Astrocyte of the spinal cord (primary cell): ENCODE results near the gene ANHX.
"Not testable (repeated sequence)": the region's sequence is repeated elsewhere in the genome, so short reads cannot be mapped to it uniquely, and the experiment has no call there.

Experiments used
- DNase-seq: peaks from one replicate; pipeline ENCODE4 v3.0.0; 2011; ENCODE audit warnings: low read depth, low spot score
- H3K4me3 ChIP-seq: 2 replicates; pipeline ENCODE4 v1.5.1; 2011; ENCODE audit warnings: low read depth, mild to moderate bottlenecking, low read length, moderate library complexity
- in situ Hi-C: cut with HindIII; loops from 2 replicates; pipeline ENCODE4 v1.10.0; 2017; ENCODE audit warnings: low sequenced_read_pairs
- TF ChIP-seq, protein P1 (sequence below): IDR thresholded peaks from 2 replicates; pipeline ENCODE4 v1.5.1; 2012; ENCODE audit warnings: low read depth, mild to moderate bottlenecking, low read length, inconsistent platforms

Gene ANHX

DNA sequence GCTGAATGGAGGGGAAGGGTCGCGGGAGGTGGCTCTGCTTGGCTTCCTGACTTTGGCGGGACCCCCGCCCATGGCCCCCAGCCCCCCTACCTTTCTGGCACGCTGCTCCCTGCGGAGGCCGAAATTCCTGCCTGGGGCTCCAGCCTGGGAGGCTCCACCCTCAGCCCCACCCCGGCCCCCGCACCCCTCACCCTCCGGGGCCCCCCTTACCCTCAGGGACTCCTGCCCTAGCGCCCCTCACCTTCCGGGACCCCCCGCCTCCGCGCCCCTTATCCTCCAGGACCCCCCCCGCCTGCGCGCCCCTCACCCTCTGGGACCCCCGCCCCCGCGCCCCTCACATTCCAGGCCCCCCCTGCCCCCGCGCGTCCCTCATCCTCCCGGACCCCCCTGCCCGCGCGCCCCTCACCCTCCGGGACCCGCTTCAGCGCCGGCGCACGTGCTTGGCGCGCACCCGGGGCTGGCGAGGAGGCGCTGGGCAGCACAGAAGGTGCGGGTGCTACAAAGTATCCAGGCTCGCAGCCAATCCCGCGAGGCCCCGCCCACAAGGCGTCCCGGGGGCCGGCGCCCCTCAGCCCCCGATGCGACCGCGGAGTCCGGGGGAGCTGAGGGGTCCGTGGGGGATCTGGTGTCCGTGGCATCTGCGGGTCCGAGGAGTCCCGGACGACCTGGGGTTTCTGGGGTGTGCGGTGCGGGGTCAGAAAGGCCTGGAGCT is at the start of gene ANHX:
Gene ANHX, minus strand, starts transcription at position 477 of the 712 bp plus-strand sequence. CDS start 1,521 bp downstream, outside the sequence.
- in situ Hi-C loops, result no loop called here
- DNase-seq, result no peak
- TF ChIP-seq, protein P1, sequence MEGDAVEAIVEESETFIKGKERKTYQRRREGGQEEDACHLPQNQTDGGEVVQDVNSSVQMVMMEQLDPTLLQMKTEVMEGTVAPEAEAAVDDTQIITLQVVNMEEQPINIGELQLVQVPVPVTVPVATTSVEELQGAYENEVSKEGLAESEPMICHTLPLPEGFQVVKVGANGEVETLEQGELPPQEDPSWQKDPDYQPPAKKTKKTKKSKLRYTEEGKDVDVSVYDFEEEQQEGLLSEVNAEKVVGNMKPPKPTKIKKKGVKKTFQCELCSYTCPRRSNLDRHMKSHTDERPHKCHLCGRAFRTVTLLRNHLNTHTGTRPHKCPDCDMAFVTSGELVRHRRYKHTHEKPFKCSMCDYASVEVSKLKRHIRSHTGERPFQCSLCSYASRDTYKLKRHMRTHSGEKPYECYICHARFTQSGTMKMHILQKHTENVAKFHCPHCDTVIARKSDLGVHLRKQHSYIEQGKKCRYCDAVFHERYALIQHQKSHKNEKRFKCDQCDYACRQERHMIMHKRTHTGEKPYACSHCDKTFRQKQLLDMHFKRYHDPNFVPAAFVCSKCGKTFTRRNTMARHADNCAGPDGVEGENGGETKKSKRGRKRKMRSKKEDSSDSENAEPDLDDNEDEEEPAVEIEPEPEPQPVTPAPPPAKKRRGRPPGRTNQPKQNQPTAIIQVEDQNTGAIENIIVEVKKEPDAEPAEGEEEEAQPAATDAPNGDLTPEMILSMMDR, result no peak
- no peak within 1 kb of the TSS for H3K4me3 ChIP-seq

DNA sequence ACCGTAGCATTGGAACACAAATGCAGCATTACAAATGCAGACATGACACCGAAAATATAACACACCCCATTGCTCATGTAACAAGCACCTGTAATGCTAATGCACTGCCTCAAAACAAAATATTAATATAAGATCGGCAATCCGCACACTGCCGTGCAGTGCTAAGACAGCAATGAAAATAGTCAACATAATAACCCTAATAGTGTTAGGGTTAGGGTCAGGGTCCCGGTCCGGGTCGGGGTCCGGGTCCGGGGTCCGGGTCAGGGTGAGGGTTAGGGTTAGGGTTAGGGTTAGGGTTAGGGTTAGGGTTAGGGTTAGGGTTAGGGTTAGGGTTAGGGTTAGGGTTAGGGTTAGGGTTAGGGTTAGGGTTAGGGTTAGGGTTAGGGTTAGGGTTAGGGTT is 29.0 kb upstream of the ANHX start:
- H3K4me3 ChIP-seq, DNase-seq, in situ Hi-C loops: not testable (repeated sequence)

DNA sequence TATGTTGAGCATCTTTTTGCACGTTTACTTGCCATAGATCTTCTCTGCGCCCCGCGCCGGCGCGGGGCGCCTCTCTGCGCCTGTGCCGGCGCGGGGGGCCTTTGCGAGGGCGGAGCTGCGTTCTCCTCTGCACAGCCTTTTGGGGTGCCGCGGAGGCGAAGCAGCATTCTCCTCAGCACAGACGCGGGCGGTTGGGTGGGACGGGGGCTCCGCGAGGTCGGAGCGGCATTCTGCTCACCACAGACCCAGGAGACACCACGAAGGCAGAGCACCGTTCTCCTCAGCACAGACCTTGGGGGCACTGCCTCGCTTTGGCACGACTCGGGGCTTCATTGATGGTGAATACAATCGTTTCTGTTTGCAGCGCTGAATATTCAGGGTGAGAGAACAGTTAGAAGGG is 28.5 kb upstream of the ANHX start:
- no peak overlapping the region for H3K4me3 ChIP-seq
- TF ChIP-seq, protein P1, result no peak
- in situ Hi-C loops, result no loop called here
- no peak for DNase-seq

DNA sequence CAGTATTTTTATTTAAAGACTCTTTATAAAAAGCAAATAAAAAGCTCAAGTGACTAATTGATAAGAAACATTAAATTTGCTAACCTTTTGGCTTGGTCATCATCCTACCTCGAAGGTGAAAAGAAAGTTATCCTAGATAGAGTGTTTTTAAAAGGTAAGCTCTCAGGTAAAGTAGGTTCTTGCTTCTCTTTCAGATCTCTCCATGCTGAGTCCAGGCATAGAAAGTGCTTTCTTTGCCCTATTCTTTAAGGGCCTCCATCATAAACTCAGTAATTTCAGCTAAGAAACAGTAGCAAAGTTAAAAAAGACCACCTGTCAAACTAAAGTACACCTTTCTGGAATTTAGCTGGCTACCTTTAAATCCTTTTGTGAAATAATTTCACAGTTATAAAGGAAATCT is 20.6 kb upstream of the ANHX start:
- in situ Hi-C loops, result no loop called here
- DNase-seq, result no peak
- H3K4me3 ChIP-seq, result no peak overlapping the region
- TF ChIP-seq, protein P1, result no peak

DNA sequence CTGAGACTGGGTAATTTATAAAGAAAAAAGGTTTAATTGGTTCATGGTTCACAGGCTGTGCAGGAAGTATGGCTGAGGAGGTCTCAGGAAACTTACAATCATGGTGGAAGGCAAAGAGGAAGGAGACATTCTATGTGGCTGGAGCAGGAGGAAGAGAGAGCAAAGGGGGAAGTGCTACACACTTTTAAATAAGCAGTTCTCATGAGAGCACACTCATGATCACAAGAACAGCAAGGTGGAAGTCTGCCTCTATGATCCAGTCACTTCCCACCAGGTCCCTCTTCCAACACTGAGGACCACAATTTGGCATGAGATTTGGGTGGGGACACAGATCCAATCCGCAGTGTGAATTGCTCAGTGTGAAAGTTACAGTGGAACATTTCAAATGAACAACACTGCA is 20.2 kb upstream of the ANHX start:
- H3K4me3 ChIP-seq, DNase-seq, in situ Hi-C loops: not testable (repeated sequence)

DNA sequence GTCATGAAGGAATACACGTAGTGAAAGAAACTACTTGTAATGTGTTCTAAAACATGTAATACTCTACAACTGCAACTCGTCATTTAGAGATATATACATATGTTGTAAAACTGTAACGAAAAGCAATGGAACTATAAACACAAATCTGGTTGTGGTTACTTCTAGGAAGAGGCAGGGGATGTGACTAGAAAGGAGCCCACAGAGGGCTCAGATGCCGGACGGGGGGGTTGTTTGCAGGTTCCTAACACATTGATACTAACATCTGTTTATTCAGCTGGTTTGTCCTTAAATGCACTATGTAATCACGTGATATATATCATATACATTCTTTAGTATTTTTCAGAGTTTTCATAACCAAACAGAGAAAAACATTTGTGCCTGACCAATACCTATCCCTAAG is 16.1 kb upstream of the ANHX start:
- no peak for DNase-seq
- TF ChIP-seq, protein P1, result no peak
- in situ Hi-C loops, result no loop called here
- H3K4me3 ChIP-seq, result no peak overlapping the region

DNA sequence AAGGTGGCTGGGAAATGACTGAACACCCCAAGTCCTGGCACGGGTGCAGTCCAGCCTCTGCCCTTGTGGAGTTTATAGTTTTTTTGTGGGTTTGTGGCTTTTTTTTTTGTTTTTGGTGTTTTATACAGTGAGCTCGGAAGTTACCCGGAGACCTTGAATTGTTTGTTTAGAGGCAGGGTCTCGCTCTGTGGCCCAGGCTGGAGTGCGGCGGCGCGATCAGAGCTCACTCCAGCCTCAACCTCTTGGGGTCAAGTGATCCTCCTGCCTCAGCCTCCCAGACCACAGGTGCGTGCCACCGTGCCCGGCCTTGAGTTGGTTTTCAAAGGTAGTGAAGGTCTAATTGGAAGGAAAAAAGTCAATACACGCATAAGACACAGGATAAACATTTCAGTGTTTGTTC is 879 bp upstream of the ANHX start:
- no peak overlapping the region for H3K4me3 ChIP-seq
- DNase-seq, result no peak
- in situ Hi-C loops, result no loop called here
- TF ChIP-seq, protein P1, result no peak

DNA sequence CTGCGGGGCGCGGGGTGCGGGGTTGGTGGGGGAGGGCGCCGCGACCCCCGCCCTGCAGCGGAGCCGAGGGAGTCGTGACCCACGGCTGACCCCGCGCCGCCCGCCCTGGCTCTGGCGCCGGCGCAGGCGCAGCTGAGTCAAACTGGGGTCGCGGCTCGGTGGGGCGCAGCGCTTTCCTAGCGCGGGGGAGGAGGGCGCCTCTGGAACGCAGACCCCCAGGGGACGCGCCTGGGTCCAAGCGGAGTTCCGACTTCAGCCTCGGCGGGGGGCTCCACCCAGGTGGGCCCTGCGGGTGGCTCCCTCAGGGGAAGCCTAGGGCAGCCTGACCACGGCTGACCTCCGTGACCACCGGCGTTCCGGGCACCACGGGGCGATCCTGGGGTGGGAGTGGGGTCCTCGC is 467 bp upstream of the ANHX start:
- no peak for DNase-seq
- no peak overlapping the region for H3K4me3 ChIP-seq
- in situ Hi-C loops, result no loop called here
- TF ChIP-seq, protein P1, result no peak
